ENCODE results near the gene XRCC5.

DNA sequence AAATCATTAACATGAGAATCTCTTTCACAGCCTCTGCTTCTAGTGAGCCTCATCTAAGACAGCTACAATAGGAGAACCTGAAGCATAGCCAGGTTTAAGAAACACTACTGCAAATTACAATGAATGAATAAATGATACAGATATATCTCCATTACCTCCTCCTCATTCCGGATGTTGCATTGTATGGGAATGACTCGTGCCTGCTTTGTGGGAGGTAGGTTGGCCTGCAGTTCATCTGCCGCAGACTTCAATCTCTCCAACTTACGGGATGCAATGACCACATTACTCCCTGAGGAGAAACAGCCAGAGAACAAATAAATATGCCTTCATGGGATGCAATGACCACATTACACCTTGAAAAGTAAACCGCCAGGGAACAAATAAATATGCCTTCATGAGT is 42.9 kb upstream of the XRCC5 start:
- TF ChIP-seq, protein P1, sequence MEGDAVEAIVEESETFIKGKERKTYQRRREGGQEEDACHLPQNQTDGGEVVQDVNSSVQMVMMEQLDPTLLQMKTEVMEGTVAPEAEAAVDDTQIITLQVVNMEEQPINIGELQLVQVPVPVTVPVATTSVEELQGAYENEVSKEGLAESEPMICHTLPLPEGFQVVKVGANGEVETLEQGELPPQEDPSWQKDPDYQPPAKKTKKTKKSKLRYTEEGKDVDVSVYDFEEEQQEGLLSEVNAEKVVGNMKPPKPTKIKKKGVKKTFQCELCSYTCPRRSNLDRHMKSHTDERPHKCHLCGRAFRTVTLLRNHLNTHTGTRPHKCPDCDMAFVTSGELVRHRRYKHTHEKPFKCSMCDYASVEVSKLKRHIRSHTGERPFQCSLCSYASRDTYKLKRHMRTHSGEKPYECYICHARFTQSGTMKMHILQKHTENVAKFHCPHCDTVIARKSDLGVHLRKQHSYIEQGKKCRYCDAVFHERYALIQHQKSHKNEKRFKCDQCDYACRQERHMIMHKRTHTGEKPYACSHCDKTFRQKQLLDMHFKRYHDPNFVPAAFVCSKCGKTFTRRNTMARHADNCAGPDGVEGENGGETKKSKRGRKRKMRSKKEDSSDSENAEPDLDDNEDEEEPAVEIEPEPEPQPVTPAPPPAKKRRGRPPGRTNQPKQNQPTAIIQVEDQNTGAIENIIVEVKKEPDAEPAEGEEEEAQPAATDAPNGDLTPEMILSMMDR (IDR thresholded peaks at IDR 0.05): no peak
- TF ChIP-seq POLR2AphosphoS5 (IDR thresholded peaks at IDR 0.05): no peak
